ENCODE data around the gene TMEM8B. TPM values are rescaled to one million over a fixed set of nuclear protein-coding genes. Genes with fewer than 3 reads are reported as not detected.

TMEM8B gene
- total RNA-seq, 1 donor from 2014 or later: 44.4 TPM

GRCh38 chr9:35859310-35859989 lies 30.4 kb downstream of the TMEM8B start:
- no peaks in the 10 kb centered on the region for H3K4me1 Mint-ChIP-seq
- no peak for TF ChIP-seq CTCF (IDR thresholded peaks at IDR 0.05; ENCODE audit: unreplicated experiment)
- peaks cover 37% of the 10 kb centered on the region for H3K27me3 Mint-ChIP-seq (ENCODE audit: low read depth)
- no peak overlapping the region for H3K4me3 Mint-ChIP-seq
- no peak for DNase-seq (ENCODE audit: low spot score in 2 of 2, unreplicated experiment in 2 of 2)
- H3K36me3 Mint-ChIP-seq: peaks cover 3% of the 10 kb centered on the region
- H3K9me3 Mint-ChIP-seq: no peaks in the 10 kb centered on the region
- no peak overlapping the region for H3K27ac Mint-ChIP-seq

- no peak overlapping the region for H3K4me3 Mint-ChIP-seq
- TF ChIP-seq CTCF (IDR thresholded peaks at IDR 0.05; ENCODE audit: unreplicated experiment): no peak
- DNase-seq (ENCODE audit: low spot score in 2 of 2, unreplicated experiment in 2 of 2): no peak
- no peak overlapping the region for H3K27ac Mint-ChIP-seq
- peaks cover 37% of the 10 kb centered on the region for H3K27me3 Mint-ChIP-seq (ENCODE audit: low read depth)
- H3K4me1 Mint-ChIP-seq: no peaks in the 10 kb centered on the region
- peaks cover 3% of the 10 kb centered on the region for H3K36me3 Mint-ChIP-seq
- H3K9me3 Mint-ChIP-seq: no peaks in the 10 kb centered on the region
Measured at GRCh38 chr9:35859990-35860339, 30.9 kb downstream of the TMEM8B start.

- Mint-ChIP-seq H3K27ac (no peak overlapping the region), H3K9me3 (no peaks in the 10 kb centered on the region), H3K36me3 (peaks cover 3% of the 10 kb centered on the region), H3K4me1 (no peaks in the 10 kb centered on the region), H3K4me3 (no peak overlapping the region), H3K27me3 (ENCODE audit: low read depth) (peaks cover 37% of the 10 kb centered on the region)
- DNase-seq (ENCODE audit: low spot score in 2 of 2, unreplicated experiment in 2 of 2): no peak
- TF ChIP-seq CTCF (IDR thresholded peaks at IDR 0.05; ENCODE audit: unreplicated experiment): no peak
Measured at GRCh38 chr9:35861161-35861897, 32.3 kb downstream of the TMEM8B start.

- no peak for DNase-seq (ENCODE audit: low spot score in 2 of 2, unreplicated experiment in 2 of 2)
- Mint-ChIP-seq H3K4me1 (no peaks in the 10 kb centered on the region), H3K4me3 (no peak overlapping the region), H3K36me3 (no peaks in the 10 kb centered on the region), H3K27me3 (ENCODE audit: low read depth) (peaks cover 37% of the 10 kb centered on the region), H3K27ac (no peak overlapping the region), H3K9me3 (no peaks in the 10 kb centered on the region)
- no peak for TF ChIP-seq CTCF (IDR thresholded peaks at IDR 0.05; ENCODE audit: unreplicated experiment)
Measured at GRCh38 chr9:35862328-35862727, 33.3 kb downstream of the TMEM8B start.

- Mint-ChIP-seq H3K27me3 (ENCODE audit: low read depth) (peaks cover 37% of the 10 kb centered on the region), H3K4me1 (no peaks in the 10 kb centered on the region), H3K27ac (no peak overlapping the region), H3K36me3 (no peaks in the 10 kb centered on the region), H3K4me3 (no peak overlapping the region), H3K9me3 (no peaks in the 10 kb centered on the region)
- TF ChIP-seq CTCF (IDR thresholded peaks at IDR 0.05; ENCODE audit: unreplicated experiment): no peak
- DNase-seq (ENCODE audit: low spot score in 2 of 2, unreplicated experiment in 2 of 2): no peak
Measured at GRCh38 chr9:35863583-35863982, 34.6 kb downstream of the TMEM8B start.
